DLD1 (cell line): ENCODE results near the gene DNMT3B.

Experiments
- in situ Hi-C: cut with HindIII; loops from 2 replicates; pipeline ENCODE4 v1.10.0; 2017; ENCODE audit warnings: low sequenced_read_pairs

The DNMT3B gene

GRCh38 chr20:32849577-32849976 is 87.4 kb downstream of the DNMT3B start:
- in situ Hi-C loops, result no loop called here

- in situ Hi-C loops, result no loop called here
Observed at GRCh38 chr20:32855387-32855786, 93.2 kb downstream of the DNMT3B start.

- in situ Hi-C loops, result no loop called here
Observed at GRCh38 chr20:32858189-32858588, 96.0 kb downstream of the DNMT3B start.
